ENCODE measurements around the gene PARP8. TPM values are rescaled to one million over a fixed set of nuclear protein-coding genes. Genes with fewer than 3 reads are reported as not detected.

PARP8 gene
- total RNA-seq, 1 experiment from 2014 or later = 44.1 TPM

GRCh38 chr5:50720061-50720710 lies 53.7 kb downstream of the PARP8 start:
- no peak for DNase-seq
- no TSS peak for BruUV-seq (replicated peaks)
- Mint-ChIP-seq H3K27ac (ENCODE audit: unreplicated experiment) (no peak overlapping the region), H3K4me1 (ENCODE audit: low read depth, unreplicated experiment) (peaks cover 40% of the 10 kb centered on the region), H3K36me3 (ENCODE audit: insufficient read depth, unreplicated experiment) (peaks cover 6% of the 10 kb centered on the region), H3K27me3 (ENCODE audit: unreplicated experiment) (no peaks in the 10 kb centered on the region), H3K4me3 (ENCODE audit: low read depth, unreplicated experiment) (no peak overlapping the region), H3K9me3 (ENCODE audit: low read depth, unreplicated experiment) (no peaks in the 10 kb centered on the region)
- TF ChIP-seq CTCF (IDR thresholded peaks at IDR 0.05; ENCODE audit: unreplicated experiment) = no peak
- CTCF ChIA-PET = interaction anchor here (0.7 kb wide), 1 partner anchor 85 kb away, joined by 4 read pairs; no protein-coding TSS in a partner anchor
- intact Hi-C loops (cut with micrococcal nuclease; ENCODE audit: unreplicated experiment) = no loop called here

- Mint-ChIP-seq H3K27ac (ENCODE audit: unreplicated experiment) (no peak overlapping the region), H3K4me3 (ENCODE audit: low read depth, unreplicated experiment) (no peak overlapping the region), H3K27me3 (ENCODE audit: unreplicated experiment) (no peaks in the 10 kb centered on the region), H3K4me1 (ENCODE audit: low read depth, unreplicated experiment) (peaks cover 40% of the 10 kb centered on the region), H3K9me3 (ENCODE audit: low read depth, unreplicated experiment) (no peaks in the 10 kb centered on the region), H3K36me3 (ENCODE audit: insufficient read depth, unreplicated experiment) (peaks cover 1% of the 10 kb centered on the region)
- no peak for DNase-seq
- no TSS peak for BruUV-seq (replicated peaks)
- CTCF ChIA-PET = no interaction called here
- intact Hi-C loops (cut with micrococcal nuclease; ENCODE audit: unreplicated experiment) = no loop called here
- TF ChIP-seq CTCF (IDR thresholded peaks at IDR 0.05; ENCODE audit: unreplicated experiment) = no peak
Measured at GRCh38 chr5:50722223-50722622, 55.8 kb downstream of the PARP8 start.

- H3K4me3 Mint-ChIP-seq (ENCODE audit: low read depth, unreplicated experiment) = no peak overlapping the region
- TF ChIP-seq CTCF (IDR thresholded peaks at IDR 0.05; ENCODE audit: unreplicated experiment) = no peak
- H3K4me1 Mint-ChIP-seq (ENCODE audit: low read depth, unreplicated experiment) = peaks cover 39% of the 10 kb centered on the region
Measured at GRCh38 chr5:50724262-50724661, 57.8 kb downstream of the PARP8 start.

GRCh38 chr5:50725800-50726474 lies 59.5 kb downstream of the PARP8 start:
- no peak for TF ChIP-seq CTCF (IDR thresholded peaks at IDR 0.05; ENCODE audit: unreplicated experiment)
- H3K27me3 Mint-ChIP-seq (ENCODE audit: unreplicated experiment) = no peaks in the 10 kb centered on the region
- no peaks in the 10 kb centered on the region for H3K9me3 Mint-ChIP-seq (ENCODE audit: low read depth, unreplicated experiment)
- H3K4me3 Mint-ChIP-seq (ENCODE audit: low read depth, unreplicated experiment) = no peak overlapping the region
- no peaks in the 10 kb centered on the region for H3K36me3 Mint-ChIP-seq (ENCODE audit: insufficient read depth, unreplicated experiment)
- BruUV-seq (replicated peaks) = no TSS peak
- H3K4me1 Mint-ChIP-seq (ENCODE audit: low read depth, unreplicated experiment) = peaks cover 49% of the 10 kb centered on the region
- intact Hi-C loops (cut with micrococcal nuclease; ENCODE audit: unreplicated experiment) = loop anchor here (5.0 kb wide), 1 partner anchor 59 kb away; the partner anchor contains the start of gene PARP8
- CTCF ChIA-PET = no interaction called here
- H3K27ac Mint-ChIP-seq (ENCODE audit: unreplicated experiment) = peak overlapping the region; percentile 91
- DNase-seq = no peak

More at GRCh38 chr5:50724262-50724661, 57.8 kb downstream of the PARP8 start:
- DNase-seq = no peak
- no TSS peak for BruUV-seq (replicated peaks)
- CTCF ChIA-PET = no interaction called here
- Mint-ChIP-seq H3K27ac (ENCODE audit: unreplicated experiment) (no peak overlapping the region), H3K9me3 (ENCODE audit: low read depth, unreplicated experiment) (no peaks in the 10 kb centered on the region), H3K27me3 (ENCODE audit: unreplicated experiment) (no peaks in the 10 kb centered on the region), H3K36me3 (ENCODE audit: insufficient read depth, unreplicated experiment) (no peaks in the 10 kb centered on the region)
- intact Hi-C loops (cut with micrococcal nuclease; ENCODE audit: unreplicated experiment) = no loop called here

Data from Calu3 (cell line).